G401 (cell line): ENCODE data around the gene ATL1. TPM values are rescaled to one million over a fixed set of nuclear protein-coding genes. Genes with fewer than 3 reads are reported as not detected.
"Not testable (repeated sequence)": the region's sequence is repeated elsewhere in the genome, so short reads cannot be mapped to it uniquely, and the experiment has no call there.

Experiments used
- DNase-seq: peaks from one replicate; pipeline ENCODE4 v3.0.0-alpha.2; 2015; ENCODE audit warnings: low spot score
- in situ Hi-C: cut with HindIII; loops from 2 replicates; pipeline ENCODE4 v1.10.0; 2016; ENCODE audit warnings: low sequenced_read_pairs, mixed read lengths
- total RNA-seq: library from RNA; depleted of rRNA; stranded (reverse); fragments of >200 nt; shearing (Covaris generic); gene quantifications from 2 replicates; pipeline ENCODE4 v1.2.3, GENCODE V29; 2014

Gene ATL1
- total RNA-seq, 1 experiment from 2014 or later = 2.8 TPM

DNA sequence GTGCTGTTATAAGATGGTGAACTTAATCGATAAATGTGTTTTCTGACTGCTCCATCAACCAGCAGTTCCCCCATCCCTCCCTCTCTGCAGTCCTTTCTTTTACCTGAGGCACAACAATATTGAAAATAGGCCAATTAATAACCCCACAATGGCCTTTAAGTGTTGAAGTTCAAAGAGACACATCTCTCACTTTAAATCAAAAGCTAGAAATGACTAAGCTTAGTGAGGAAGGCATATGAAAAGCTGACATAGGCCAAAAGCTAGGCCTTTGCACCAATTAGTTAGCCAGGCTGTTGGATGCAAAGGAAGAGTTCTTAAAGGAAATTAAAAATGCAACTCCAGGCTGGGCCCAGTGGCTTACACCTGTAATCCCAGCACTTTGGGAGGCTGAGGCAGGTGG lies 64.5 kb downstream of the ATL1 start:
- in situ Hi-C loops = no loop called here
- DNase-seq = no peak

DNA sequence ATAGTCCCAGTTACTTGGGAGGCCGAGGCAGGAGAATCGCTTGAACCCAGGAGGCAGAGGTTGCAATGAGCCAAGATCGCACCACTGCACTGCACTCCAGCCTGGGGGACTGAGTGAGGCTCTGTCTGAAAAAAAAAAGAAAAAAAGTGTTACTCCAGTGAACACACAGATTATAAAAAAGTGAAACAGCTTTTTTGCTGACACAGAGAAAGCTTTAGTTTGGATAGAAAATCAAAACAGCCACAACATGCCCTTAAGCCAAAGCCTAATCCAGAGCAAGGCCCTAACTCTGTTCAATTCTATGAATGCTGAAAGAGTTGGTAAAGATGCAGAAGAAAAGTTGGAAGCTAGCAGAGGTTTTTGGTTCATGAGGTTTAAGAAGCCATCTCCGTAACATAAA lies 65.0 kb downstream of the ATL1 start:
- in situ Hi-C loops, DNase-seq: not testable (repeated sequence)

- in situ Hi-C loops = no loop called here
- DNase-seq = peak; percentile 67
Measured at GRCh38 chr14:50631408-50631821, 71.5 kb downstream of the ATL1 start.

DNA sequence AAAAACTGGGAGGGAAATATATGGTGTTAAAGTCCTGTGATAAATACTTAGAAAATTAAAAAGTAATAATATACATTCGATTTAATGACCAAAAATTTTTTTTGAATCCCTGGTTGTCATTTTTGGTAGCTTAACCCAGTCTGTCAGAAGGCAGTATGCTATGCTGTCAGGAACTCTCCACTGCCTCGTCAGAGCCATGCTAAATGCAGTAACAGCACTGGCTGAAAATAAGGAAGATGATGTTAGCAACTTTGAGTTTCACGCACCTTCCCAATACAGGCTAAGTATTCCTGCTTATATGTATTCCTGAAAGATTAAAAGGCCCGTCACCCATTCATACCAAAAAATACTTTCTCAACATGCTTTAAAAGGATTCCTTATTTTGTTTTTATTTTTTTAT lies 74.0 kb downstream of the ATL1 start:
- in situ Hi-C loops = no loop called here
- DNase-seq = no peak

- in situ Hi-C loops = no loop called here
- DNase-seq = no peak
Measured at GRCh38 chr14:50635141-50635540, 75.2 kb downstream of the ATL1 start.

- DNase-seq = no peak
- in situ Hi-C loops = no loop called here
Measured at GRCh38 chr14:50647282-50647681, 87.3 kb downstream of the ATL1 start.

DNA sequence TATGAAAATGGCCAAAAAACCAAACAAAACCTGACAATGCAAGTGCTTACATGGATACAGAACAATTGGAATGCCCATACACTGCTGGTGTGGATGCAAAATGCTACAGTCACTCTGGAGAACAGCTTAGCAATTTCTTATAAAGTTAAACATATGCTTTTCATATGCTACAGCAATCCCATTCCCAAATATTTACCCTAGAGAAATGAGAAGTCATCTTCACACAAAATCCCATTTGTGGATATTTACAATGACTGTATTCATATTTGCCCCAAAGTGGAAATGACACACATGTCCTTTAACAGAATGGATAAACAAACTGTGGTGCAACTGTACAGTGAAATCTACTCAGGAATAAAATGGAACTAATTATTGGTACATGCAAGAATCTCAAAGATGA lies 87.8 kb downstream of the ATL1 start:
- in situ Hi-C loops = no loop called here
- DNase-seq = no peak

- in situ Hi-C loops = no loop called here
- no peak for DNase-seq
Measured at GRCh38 chr14:50649691-50650090, 89.7 kb downstream of the ATL1 start.

DNA sequence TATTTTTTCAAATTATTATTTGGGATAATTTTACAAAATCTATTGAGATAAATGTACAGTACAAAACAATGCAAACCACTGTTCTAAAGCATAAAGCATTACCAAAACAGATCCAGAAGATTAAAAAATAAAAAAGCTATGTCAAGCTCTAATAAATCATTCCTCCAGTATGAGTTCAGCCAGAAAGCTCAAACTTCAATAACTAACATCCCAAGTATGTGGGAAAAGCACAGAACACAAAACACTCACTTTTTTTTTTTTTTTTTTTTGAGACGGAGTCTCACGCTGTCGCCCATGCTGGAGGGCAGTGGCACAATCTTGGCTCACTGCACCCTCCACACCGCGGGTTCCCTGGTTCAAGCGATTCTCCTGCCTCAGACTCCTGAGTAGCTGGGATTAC lies 96.8 kb downstream of the ATL1 start:
- in situ Hi-C loops = no loop called here
- DNase-seq = no peak

- in situ Hi-C loops = no loop called here
- DNase-seq = no peak
Measured at GRCh38 chr14:50657753-50658152, 97.8 kb downstream of the ATL1 start.

DNA sequence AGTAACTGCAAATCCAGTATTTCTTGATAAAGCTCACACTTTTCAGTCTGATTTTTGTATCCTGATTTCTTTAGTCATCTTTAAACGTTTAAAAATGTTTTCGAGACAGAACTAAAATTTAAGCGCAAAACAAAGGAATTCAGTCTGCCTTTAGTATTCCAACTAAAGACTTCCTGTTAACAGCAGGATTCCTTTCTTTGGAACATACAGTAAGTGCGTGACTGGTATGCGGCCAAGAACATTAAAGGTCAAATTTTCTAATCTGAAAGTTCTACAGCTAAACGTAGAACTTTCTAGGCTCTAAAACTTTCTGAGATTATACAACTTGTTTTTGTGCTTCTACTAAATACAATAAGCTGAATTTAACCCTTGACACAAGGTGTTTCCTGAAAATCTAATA lies 98.3 kb downstream of the ATL1 start:
- in situ Hi-C loops = no loop called here
- DNase-seq = no peak

GRCh38 chr14:50659327-50659974 lies 99.5 kb downstream of the ATL1 start:
- in situ Hi-C loops = no loop called here
- no peak for DNase-seq

GRCh38 chr14:50664579-50664978 lies 104.6 kb downstream of the ATL1 start:
- in situ Hi-C loops, DNase-seq: not testable (repeated sequence)

GRCh38 chr14:50665300-50665699 lies 105.4 kb downstream of the ATL1 start:
- DNase-seq, in situ Hi-C loops: not testable (repeated sequence)

DNA sequence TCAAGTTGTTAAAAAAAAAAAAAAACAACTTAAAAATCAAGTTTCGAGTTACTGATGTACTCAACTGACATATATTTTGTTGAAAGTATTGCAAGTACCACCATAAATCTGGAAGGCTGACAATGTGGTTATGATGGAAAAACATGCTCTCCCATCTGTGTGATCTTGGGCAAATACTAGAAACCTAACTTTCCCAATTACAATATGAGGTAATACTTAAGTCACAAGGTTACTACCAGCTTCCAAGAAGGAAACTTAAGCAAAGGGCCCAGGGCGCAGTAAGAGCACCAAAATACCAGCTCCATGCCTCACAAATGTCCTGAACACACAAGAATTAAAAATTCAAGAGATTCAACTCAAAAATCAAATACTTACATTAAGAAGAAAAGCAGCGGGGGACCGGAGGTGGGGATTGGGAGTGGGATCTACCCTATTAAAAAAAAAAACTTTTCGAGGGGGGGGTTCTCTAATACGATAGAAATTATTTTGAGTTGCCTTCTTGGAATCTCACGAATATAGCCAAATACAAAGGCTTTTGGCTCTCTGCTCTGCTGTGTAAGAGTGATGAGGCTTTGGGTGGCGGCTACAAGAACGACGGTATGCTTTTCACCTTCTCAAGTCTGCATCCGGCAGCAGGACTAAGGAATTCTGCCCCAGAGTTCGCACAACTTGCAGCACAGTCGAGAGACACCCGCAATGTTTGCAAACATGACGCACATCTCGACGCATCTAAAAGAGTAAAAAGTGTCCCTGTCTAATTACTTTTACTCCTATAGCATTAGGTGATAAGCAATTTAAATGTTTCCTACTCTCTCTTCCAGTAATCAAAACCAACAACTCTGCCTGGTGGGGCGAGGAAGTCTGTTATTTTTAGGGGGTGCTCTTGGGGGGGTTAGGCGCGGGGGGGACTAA lies 107.1 kb downstream of the ATL1 start:
- in situ Hi-C loops = no loop called here
- DNase-seq = peak; percentile 46

DNA sequence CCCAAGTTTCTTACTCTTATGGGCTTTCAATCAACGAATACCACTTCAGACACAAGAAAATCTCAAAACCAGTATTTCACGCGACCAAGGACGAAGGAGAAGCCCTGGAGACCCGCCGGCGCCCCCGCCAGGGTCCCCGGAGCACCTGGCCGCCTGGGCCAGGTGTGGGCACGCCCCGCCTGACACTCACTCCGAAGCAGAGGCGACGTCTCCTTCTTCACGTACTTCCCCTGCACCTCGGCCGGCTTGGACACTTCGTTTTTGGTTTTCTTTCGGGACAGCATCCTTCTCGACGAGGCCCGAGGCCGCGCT lies 107.7 kb downstream of the ATL1 start:
- in situ Hi-C loops = no loop called here
- DNase-seq = peak; percentile 32

GRCh38 chr14:50667996-50668825 lies 108.3 kb downstream of the ATL1 start, which contains the start of gene SAV1:
SAV1 (minus strand) TSS chr14:50668306; CDS start chr14:50667967, 339 bp downstream.
- DNase-seq = peak; percentile 78
- in situ Hi-C loops = no loop called here

DNA sequence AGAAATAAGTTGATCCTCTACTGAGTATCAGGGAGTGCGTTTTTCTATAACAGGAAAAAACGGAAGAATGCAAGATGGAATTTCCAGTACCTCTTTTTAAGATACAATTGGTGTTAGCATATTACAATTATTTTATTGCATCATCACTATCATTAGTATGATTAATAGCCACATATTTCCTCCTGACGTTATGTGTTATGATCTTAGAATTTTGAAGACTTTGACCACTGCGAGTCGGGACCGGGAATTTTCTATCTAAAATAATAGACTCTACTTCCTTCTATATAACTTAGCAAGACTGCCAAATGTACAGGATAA lies 108.8 kb downstream of the ATL1 start:
- in situ Hi-C loops = no loop called here
- DNase-seq = no peak

DNA sequence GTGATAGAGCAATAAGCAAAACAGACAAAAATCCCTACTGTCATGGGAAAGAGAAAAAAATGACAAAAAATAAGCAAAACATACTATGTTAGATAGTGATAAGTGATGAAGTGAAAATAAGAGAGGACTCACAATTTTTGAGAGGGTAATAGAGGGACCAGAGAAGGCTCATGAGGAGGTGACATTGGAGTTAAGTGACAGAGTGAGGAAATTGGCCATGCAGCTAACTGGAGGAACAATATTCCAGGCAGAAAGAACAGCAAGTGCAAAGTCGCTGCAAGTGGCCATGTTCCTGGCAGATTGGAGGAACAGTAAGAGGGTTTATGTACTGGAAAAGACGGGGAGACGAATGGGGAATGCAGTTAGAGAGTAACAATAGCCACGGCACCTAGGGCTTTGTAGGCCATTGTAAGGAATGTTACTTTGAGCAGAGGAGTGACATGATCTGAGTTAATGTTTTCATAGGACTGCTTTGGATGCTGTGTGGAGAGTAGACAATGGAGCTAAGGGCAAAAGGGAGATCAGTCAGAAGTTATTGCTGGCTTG lies 109.6 kb downstream of the ATL1 start:
- DNase-seq = peak; percentile 23
- in situ Hi-C loops = no loop called here
